ENCODE measurements around the gene BCAS3. TPM values are rescaled to one million over a fixed set of nuclear protein-coding genes. Genes with fewer than 3 reads are reported as not detected.

Gene BCAS3
- total RNA-seq, 1 experiment from 2014 or later = 26.3 TPM

DNA sequence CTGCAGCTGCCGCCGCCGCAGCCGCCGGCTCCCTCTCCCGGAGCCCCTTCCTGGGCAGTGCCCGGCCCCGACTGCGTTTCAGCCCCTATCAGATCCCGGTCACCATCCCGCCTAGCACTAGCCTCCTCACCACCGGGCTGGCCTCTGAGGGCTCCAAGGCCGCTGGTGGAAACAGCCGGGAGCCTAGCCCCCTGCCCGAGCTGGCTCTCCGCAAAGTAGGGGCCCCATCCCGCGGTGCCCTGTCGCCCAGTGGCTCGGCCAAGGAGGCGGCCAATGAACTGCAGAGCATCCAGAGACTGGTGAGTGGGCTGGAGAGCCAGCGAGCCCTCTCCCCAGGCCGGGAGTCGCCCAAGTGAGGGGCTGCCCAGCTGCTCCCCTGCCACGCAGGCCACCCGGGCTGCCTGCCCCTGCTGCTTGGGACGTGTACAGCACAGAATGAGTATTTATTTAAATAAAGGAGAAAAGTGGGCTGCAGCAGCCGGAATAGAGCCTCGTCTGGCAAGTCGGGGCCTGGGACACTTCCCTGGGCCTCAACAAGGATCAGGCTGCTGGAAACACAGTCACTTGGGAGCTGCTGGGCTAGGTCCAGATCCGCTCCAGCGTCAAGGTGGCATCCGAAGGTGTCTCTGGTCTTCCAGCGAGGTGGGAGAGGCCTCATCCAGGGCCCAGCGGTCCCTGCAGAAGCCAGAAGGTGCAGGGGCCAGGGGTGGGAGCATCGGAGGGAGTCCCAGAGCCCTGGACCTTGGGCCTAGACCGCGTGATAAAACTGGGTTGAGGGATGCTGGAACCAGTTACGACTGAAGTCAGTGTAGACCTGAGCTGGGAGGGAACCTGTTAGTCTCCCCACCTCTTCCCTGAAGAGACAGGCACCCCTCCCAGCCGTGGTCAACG, 730.7 kb downstream of the BCAS3 start:
- TF ChIP-seq, protein P1, sequence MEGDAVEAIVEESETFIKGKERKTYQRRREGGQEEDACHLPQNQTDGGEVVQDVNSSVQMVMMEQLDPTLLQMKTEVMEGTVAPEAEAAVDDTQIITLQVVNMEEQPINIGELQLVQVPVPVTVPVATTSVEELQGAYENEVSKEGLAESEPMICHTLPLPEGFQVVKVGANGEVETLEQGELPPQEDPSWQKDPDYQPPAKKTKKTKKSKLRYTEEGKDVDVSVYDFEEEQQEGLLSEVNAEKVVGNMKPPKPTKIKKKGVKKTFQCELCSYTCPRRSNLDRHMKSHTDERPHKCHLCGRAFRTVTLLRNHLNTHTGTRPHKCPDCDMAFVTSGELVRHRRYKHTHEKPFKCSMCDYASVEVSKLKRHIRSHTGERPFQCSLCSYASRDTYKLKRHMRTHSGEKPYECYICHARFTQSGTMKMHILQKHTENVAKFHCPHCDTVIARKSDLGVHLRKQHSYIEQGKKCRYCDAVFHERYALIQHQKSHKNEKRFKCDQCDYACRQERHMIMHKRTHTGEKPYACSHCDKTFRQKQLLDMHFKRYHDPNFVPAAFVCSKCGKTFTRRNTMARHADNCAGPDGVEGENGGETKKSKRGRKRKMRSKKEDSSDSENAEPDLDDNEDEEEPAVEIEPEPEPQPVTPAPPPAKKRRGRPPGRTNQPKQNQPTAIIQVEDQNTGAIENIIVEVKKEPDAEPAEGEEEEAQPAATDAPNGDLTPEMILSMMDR (IDR thresholded peaks at IDR 0.05 in 2 of 3, conservative IDR thresholded peaks at IDR 0.05 in 1 of 3; ENCODE audit: borderline replicate concordance in 1 of 3, insufficient read depth in 1 of 3, low read depth in 2 of 3, low read length in 2 of 3) = no peak
- TF ChIP-seq SP1 (IDR thresholded peaks at IDR 0.05; ENCODE audit: low read depth) (no peak), POLR2AphosphoS5 (IDR thresholded peaks at IDR 0.05; ENCODE audit: low read depth, low read length) (no peak), POLR2A (IDR thresholded peaks at IDR 0.05; ENCODE audit: borderline replicate concordance, extremely low read depth, insufficient read depth, insufficient read length) (no peak), ZBTB33 (IDR thresholded peaks at IDR 0.05; ENCODE audit: extremely low read depth, insufficient replicate concordance, low read length) (no peak), TCF7L2 (IDR thresholded peaks at IDR 0.05; ENCODE audit: borderline replicate concordance, extremely low read depth, insufficient read depth, insufficient read length) (no peak), REST (IDR thresholded peaks at IDR 0.05; ENCODE audit: low read depth) (no peak), ZFX (IDR thresholded peaks at IDR 0.05) (no peak), EGR1 (IDR thresholded peaks at IDR 0.05; ENCODE audit: low read depth) (no peak), CEBPB (IDR thresholded peaks at IDR 0.05; ENCODE audit: low read depth) (no peak), SIN3A (IDR thresholded peaks at IDR 0.05; ENCODE audit: low read depth) (no peak)
- TF ChIP-seq, protein P2, sequence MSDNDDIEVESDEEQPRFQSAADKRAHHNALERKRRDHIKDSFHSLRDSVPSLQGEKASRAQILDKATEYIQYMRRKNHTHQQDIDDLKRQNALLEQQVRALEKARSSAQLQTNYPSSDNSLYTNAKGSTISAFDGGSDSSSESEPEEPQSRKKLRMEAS (IDR thresholded peaks at IDR 0.05) = no peak; the same call in 1 of the 2 replicates
- no peaks in the 10 kb centered on the region for H4K20me1 ChIP-seq (ENCODE audit: insufficient read depth)
- intact Hi-C loops (cut with micrococcal nuclease) = loop anchor here (1.0 to 2.0 kb wide), 2 partner anchors 406 to 438 kb away; no protein-coding TSS in a partner anchor
- DNase-seq (ENCODE audit: low read depth, low spot score) (no peak), ATAC-seq (no peak)
- H3K27ac ChIP-seq (ENCODE audit: low read depth, low read length) = peak overlapping the region; percentile 97; the same call in 1 of the 2 replicates
- CTCF ChIA-PET = interaction anchor here (1.4 to 3.1 kb wide), 4 partner anchors 14 to 688 kb away, joined by 7 to 32 read pairs (median 11); no protein-coding TSS in a partner anchor
- no peaks in the 10 kb centered on the region for H3K36me3 ChIP-seq (ENCODE audit: control insufficient read depth in 1 of 2, insufficient read depth in 2 of 2, low read length in 2 of 2)
- RAD21 ChIA-PET (ENCODE audit: low non-redundant PET in 1 of 2, low total read pairs in 2 of 2, uncharacterized antibody in 2 of 2, unreplicated experiment in 2 of 2) = interaction anchor here (1.3 kb wide), 3 partner anchors 166 to 688 kb away, joined by 3 to 4 read pairs (median 4); no protein-coding TSS in a partner anchor
- POLR2A ChIA-PET = no interaction called here
- peak overlapping the region; percentile 77; the same call in 1 of the 2 replicates for H3K9ac ChIP-seq (ENCODE audit: low read length)
- peak overlapping the region; percentile 93 for H2AFZ ChIP-seq (ENCODE audit: low read depth, low read length, poor library complexity, severe bottlenecking)
- no peaks in the 10 kb centered on the region for H3K79me2 ChIP-seq (ENCODE audit: insufficient read depth, low read length)
- H3K4me3 ChIP-seq (replicated peaks in 1 of 2; ENCODE audit: low read depth in 1 of 2, low read length in 2 of 2) = peak overlapping the region; percentile 52 to 68
- no peaks in the 10 kb centered on the region for H3K9me2 ChIP-seq (ENCODE audit: insufficient read depth)
- peak overlapping the region; percentile 98 for H3K4me2 ChIP-seq (ENCODE audit: low read length)
- H3K9me3 ChIP-seq (ENCODE audit: control insufficient read depth in 1 of 2, insufficient read depth in 1 of 2, low read depth in 1 of 2, low read length in 2 of 2) = no peaks in the 10 kb centered on the region
- peaks cover 27 to 39% of the 10 kb centered on the region in 2 experiments; a peak in 3 of 4 replicates for H3K4me1 ChIP-seq (ENCODE audit: control insufficient read depth in 1 of 2, insufficient read depth in 2 of 2, low read length in 2 of 2)
- H3K27me3 ChIP-seq (ENCODE audit: insufficient read depth, low read length) = no peaks in the 10 kb centered on the region
- no TSS peak for BruUV-seq (replicated peaks)

Measured in HCT116 (cell line).